ENCODE data around the gene NTN1.

- TF ChIP-seq POLR2A (IDR thresholded peaks at IDR 0.05) (no peak), CTCF (IDR thresholded peaks at IDR 0.05) (no peak)
Measured at GRCh38 chr17:9179602-9180001, 158.3 kb downstream of the NTN1 start.

Data from ovary (tissue), 3 donors.